ENCODE data around the gene COX17. TPM values are rescaled to one million over a fixed set of nuclear protein-coding genes. Genes with fewer than 3 reads are reported as not detected.

Gene COX17
- total RNA-seq, 2 donors from 2014 or later: 54.1 to 73.7 TPM

DNA sequence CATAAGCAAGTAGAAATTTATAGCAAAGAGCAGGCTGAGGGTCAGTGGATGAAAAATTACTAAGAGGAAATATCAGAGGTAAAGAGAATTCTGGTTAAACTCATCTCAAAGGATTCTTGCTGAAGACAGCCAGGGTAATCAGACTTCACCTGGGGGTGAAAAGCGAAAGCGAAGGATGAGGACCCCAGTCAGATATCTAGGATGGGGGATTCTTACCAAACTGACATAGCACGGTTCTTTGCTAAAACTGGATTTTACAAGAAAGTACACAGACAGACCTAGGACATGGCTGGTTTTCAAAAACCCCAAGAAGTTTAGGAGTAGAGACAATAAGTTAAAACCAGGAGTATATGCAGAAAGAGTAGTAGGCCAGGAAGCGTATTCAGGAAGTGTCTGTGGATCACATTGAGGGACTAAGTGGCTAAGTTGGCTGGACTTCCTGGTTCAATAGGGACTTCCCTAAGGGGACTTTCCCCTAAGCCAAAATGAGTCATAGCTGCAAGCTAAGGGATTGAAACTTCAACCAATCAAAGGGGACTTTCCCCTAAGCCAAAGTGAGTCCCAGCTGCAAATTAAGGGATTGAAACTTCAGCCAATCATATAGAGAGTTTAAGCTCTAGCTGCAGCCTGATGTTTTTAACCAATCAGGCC is 23.2 kb upstream of the COX17 start:
- no peaks in the 10 kb centered on the region for H3K36me3 Mint-ChIP-seq (ENCODE audit: low read depth)
- DNase-seq: no peak
- peaks cover 25% of the 10 kb centered on the region for H3K27me3 Mint-ChIP-seq (ENCODE audit: insufficient read depth)
- peaks cover 4% of the 10 kb centered on the region for H3K9me3 Mint-ChIP-seq
- Histone ChIP-seq H3K9ac (ENCODE audit: extremely low read depth, low read length, poor library complexity, severe bottlenecking) (no peak overlapping the region), H3K27ac (ENCODE audit: low read depth, low read length) (no peak overlapping the region), H3K27me3 (ENCODE audit: control insufficient read depth, insufficient read depth, low read length, poor library complexity, severe bottlenecking) (peaks cover 11% of the 10 kb centered on the region), H3K36me3 (ENCODE audit: control insufficient read depth, insufficient read depth, low read length) (no peaks in the 10 kb centered on the region), H3K9me3 (ENCODE audit: control insufficient read depth, low read length) (no peaks in the 10 kb centered on the region), H3K4me3 (ENCODE audit: low read length) (no peak overlapping the region), H3K4me1 (ENCODE audit: control insufficient read depth, insufficient read depth, low read length) (no peaks in the 10 kb centered on the region)
- no peak overlapping the region for H3K4me3 Mint-ChIP-seq
- no peak overlapping the region for H3K27ac Mint-ChIP-seq
- WGBS, 2 experiments (ENCODE audit: insufficient coverage in 1 of 2, insufficient read length in 1 of 2): 90 to 98% methylated on average over 2 to 4 of the region's 4 CpGs
- H3K4me1 Mint-ChIP-seq: peaks cover 9% of the 10 kb centered on the region
- TF ChIP-seq, protein P1, sequence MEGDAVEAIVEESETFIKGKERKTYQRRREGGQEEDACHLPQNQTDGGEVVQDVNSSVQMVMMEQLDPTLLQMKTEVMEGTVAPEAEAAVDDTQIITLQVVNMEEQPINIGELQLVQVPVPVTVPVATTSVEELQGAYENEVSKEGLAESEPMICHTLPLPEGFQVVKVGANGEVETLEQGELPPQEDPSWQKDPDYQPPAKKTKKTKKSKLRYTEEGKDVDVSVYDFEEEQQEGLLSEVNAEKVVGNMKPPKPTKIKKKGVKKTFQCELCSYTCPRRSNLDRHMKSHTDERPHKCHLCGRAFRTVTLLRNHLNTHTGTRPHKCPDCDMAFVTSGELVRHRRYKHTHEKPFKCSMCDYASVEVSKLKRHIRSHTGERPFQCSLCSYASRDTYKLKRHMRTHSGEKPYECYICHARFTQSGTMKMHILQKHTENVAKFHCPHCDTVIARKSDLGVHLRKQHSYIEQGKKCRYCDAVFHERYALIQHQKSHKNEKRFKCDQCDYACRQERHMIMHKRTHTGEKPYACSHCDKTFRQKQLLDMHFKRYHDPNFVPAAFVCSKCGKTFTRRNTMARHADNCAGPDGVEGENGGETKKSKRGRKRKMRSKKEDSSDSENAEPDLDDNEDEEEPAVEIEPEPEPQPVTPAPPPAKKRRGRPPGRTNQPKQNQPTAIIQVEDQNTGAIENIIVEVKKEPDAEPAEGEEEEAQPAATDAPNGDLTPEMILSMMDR (conservative IDR thresholded peaks at IDR 0.05): no peak

DNA sequence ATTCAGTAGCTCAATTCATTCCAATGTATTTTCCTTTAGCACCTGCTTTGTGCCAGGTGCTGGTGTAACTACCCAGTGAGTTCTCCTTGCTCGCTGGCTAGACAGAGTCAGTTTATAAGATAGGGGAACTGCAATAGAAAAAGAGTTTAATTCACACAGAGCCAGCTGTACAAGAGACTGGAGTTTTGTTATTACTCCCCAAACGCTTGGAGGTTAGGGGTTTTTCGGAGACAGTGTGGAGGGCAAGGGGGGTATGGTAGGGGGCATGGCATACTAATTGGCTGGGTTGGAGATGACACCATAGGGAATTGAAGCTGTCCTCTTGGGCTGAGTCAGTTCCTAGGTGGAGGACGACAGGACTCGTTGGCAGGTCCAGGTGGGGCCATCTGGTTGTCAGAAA is 20.2 kb upstream of the COX17 start:
- Mint-ChIP-seq H3K9me3 (peaks cover 4% of the 10 kb centered on the region), H3K4me3 (no peak overlapping the region), H3K27me3 (ENCODE audit: insufficient read depth) (peaks cover 14% of the 10 kb centered on the region), H3K4me1 (no peaks in the 10 kb centered on the region), H3K27ac (no peak overlapping the region), H3K36me3 (ENCODE audit: low read depth) (no peaks in the 10 kb centered on the region)
- Histone ChIP-seq H3K27me3 (ENCODE audit: control insufficient read depth, insufficient read depth, low read length, poor library complexity, severe bottlenecking) (no peaks in the 10 kb centered on the region), H3K4me1 (ENCODE audit: control insufficient read depth, insufficient read depth, low read length) (no peaks in the 10 kb centered on the region), H3K27ac (ENCODE audit: low read depth, low read length) (no peak overlapping the region), H3K36me3 (ENCODE audit: control insufficient read depth, insufficient read depth, low read length) (no peaks in the 10 kb centered on the region), H3K9ac (ENCODE audit: extremely low read depth, low read length, poor library complexity, severe bottlenecking) (no peak overlapping the region), H3K4me3 (ENCODE audit: low read length) (no peak overlapping the region), H3K9me3 (ENCODE audit: control insufficient read depth, low read length) (no peaks in the 10 kb centered on the region)
- TF ChIP-seq, protein P1 (conservative IDR thresholded peaks at IDR 0.05): no peak
- DNase-seq: no peak
- WGBS, 2 experiments (ENCODE audit: insufficient coverage in 1 of 2, insufficient read length in 1 of 2): 90 to 93% methylated on average over 2 to 5 of the region's 5 CpGs

DNA sequence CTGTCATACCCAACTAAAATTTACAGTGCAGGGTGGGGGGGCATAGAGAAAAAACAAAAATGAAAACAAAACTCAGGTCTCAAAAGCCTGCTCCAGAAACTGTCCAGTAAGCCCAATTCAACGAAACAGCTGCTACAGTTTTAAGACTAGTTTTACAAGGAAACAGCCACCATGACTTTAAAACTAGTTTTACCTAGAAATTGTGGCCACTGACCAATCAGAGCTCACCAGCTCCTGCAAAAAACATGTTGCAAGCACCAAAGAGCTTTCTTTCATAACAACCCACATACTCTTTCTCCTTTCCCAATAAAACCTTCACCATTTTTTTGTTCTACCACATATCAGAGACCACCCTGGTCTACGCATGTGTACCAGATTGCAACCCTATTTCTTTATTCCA is 18.3 kb upstream of the COX17 start:
- Histone ChIP-seq H3K9ac (ENCODE audit: extremely low read depth, low read length, poor library complexity, severe bottlenecking) (no peak overlapping the region), H3K36me3 (ENCODE audit: control insufficient read depth, insufficient read depth, low read length) (no peaks in the 10 kb centered on the region), H3K4me1 (ENCODE audit: control insufficient read depth, insufficient read depth, low read length) (no peaks in the 10 kb centered on the region), H3K27me3 (ENCODE audit: control insufficient read depth, insufficient read depth, low read length, poor library complexity, severe bottlenecking) (no peaks in the 10 kb centered on the region), H3K27ac (ENCODE audit: low read depth, low read length) (no peak overlapping the region), H3K4me3 (ENCODE audit: low read length) (no peak overlapping the region), H3K9me3 (ENCODE audit: control insufficient read depth, low read length) (no peaks in the 10 kb centered on the region)
- TF ChIP-seq, protein P1 (conservative IDR thresholded peaks at IDR 0.05): no peak
- Mint-ChIP-seq H3K36me3 (ENCODE audit: low read depth) (no peaks in the 10 kb centered on the region), H3K4me3 (no peak overlapping the region), H3K27me3 (ENCODE audit: insufficient read depth) (peaks cover 22% of the 10 kb centered on the region), H3K4me1 (no peaks in the 10 kb centered on the region), H3K9me3 (no peaks in the 10 kb centered on the region), H3K27ac (no peak overlapping the region)
- DNase-seq: no peak
- 88 to 98% methylated on average over 1 to 2 of the region's 2 CpGs for WGBS, 2 experiments (ENCODE audit: insufficient coverage in 1 of 2, insufficient read length in 1 of 2)

Measured in endodermal cell (in vitro differentiated cells).